Stimulated activated CD4-positive, alpha-beta T cell treated with anti-CD3 and anti-CD28 coated beads, Interleukin-4, amount 100 ng/mL, for 1 hour (primary cell): Measurements from ENCODE around the gene TFEC.

ENCODE experiments used
- DNase-seq: peaks from one replicate; pipeline ENCODE4 v3.0.0-alpha.2; 2020

The TFEC gene

GRCh38 chr7:115920367-115920766 is 110.2 kb downstream of the TFEC start:
- no peak for DNase-seq

- DNase-seq: no peak
Observed at GRCh38 chr7:115914951-115915350, 115.6 kb downstream of the TFEC start.

- DNase-seq: no peak
Observed at GRCh38 chr7:115911465-115911864, 119.1 kb downstream of the TFEC start.

GRCh38 chr7:115910541-115911164 is 119.9 kb downstream of the TFEC start:
- DNase-seq: no peak

- no peak for DNase-seq
Observed at GRCh38 chr7:115906731-115907130, 123.8 kb downstream of the TFEC start.

GRCh38 chr7:115889669-115889984 is 140.9 kb downstream of the TFEC start:
- no peak for DNase-seq

- DNase-seq: no peak
Observed at GRCh38 chr7:115888981-115889668, 141.4 kb downstream of the TFEC start.

- DNase-seq: no peak
Observed at GRCh38 chr7:115885550-115885949, 145.0 kb downstream of the TFEC start.
